Measurements from ENCODE around the gene IER5.

Gene IER5

DNA sequence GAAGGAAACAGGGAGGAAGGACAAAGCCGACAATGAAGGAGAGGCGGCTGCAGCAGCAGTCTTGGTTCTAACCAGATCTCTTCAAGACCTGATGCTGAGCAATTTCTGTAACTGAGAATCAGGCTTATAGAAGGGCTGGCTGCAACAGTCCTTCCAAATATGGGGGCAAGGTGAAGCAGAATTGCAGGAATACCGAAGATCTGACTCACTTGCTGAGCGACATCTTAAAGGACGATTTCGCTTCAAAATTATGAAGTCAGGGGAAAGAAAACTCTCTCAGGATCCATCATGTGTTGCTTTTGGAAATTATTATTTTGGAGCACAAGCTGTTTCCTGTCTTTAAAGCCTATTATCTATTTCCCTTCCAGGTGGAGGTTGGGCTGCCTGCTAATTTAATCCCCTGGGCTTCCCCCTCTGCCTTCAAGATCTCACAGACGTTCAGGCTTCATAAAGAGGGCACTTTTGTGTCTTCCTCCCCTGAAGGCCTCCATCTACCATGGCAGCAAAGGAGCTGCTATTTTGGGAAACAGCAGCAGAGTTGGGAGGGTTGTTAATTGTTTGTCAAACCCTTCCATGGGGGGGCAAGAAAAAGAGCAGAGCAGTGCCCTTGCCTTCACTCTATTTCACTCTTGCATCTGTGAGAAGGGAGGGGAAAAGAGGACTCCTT lies 10.8 kb upstream of the IER5 start:
- no peak for DNase-seq (ENCODE audit: low read depth)

DNA sequence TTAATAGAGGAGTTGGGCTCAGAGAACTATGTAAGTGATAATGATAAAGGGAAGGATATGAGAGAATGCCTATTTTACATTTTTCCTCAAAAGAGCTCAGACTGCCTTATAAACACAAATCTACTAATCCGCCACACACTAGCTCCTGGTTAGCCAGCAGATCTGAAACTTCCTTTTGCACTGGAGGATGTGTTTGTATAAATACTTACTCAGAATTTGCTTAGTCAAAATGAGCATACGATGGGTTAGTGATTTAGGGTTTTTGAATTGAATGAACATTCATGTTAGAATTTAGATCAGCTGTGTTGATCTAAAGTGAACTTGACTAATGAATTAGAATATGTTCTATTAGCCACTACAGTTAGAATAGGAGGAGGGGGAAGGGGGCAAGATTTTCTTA lies 9.1 kb upstream of the IER5 start:
- no peak for DNase-seq (ENCODE audit: low read depth)

DNA sequence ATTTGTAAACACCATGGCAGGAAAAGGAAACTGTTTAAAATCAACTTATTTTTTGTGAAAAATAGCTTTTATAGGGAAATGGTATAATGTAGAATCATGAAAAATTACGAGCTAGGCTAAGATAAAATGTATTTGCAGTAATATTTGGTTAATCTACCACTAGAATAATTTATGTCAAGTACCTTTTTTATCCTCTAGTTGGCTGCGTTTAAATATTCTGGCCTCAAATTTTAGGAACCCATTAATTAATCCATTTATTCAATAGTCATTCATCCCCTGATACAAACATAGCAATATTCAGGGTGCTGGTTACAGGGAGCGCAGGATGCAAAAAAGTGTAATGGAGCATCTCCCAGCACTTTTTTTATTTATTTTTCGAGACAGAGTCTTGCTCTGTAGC lies 8.6 kb upstream of the IER5 start:
- DNase-seq (ENCODE audit: low read depth), result no peak

DNA sequence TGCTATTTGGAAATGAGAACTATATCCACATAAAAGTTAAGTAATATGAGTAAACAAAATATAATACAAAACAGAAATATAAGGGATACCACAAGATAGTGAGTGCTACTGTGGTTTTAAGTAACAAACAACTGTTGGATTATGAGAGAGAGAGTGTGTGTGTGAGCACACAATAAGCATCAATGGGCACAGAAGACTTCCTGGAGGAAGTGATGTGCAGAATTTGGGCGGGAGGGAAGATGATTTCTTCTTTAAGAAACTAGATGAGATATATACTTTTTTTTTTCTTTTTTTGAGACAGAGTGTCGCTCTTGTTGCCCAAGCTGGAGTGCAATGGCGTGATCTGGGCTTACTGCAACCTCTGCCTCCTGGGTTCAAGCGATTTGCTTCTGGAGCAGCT lies 7.9 kb upstream of the IER5 start:
- no peak for DNase-seq (ENCODE audit: low read depth)

DNA sequence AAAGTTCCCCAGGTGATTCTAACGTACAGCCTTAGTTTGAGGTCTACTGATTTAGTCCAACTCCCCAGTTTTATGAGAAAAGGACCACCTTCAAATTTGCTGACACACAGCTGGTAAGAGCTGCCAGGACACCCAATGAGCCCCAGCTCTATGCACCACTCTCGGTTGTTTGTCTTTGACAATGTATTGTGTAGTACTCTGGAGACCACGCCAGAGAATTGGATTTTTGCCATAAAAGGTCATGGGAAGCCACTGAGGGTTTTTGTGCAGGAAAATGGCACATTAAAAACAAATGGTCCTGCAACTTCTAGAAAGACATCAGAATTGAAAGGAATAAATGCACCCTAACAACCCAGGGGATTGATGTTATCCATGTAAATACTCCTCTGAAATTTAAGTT lies 7.1 kb upstream of the IER5 start:
- DNase-seq (ENCODE audit: low read depth), result no peak

DNA sequence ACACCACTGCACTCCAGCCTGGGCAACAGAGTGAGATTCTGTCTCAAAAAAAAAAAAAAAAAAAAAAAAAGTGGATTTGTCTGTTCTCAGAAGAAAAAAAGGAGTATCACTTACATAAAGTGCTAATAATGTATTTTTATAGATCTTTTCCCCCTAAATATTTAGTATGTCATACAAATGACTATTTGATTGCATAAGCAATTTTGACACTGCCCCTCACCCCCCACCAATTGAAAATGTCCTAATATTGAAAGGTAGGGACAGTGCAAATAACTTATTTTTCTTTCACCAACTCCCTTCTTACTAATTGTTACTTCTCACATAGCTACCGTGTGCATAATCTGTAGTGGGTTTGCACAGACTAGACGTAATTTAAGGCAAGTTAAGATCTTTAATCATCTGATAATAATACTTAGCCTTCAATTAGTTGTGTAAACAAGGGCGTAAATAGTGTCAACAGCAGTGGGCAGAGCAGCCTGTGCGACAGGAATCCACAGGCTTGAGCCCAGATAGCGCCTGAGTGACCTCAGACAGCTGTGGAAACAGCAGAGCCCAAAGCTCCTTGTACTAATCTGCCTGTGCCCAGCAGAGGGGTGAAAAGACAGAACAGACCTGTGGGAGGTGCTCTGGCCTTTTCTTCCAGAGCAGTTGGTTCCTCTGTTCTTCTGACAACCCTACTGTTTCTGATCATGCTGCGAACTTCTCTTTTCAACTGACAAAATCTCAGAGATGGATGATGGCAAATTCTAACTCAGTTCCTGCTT lies 4.5 kb upstream of the IER5 start:
- no peak for DNase-seq (ENCODE audit: low read depth)

DNA sequence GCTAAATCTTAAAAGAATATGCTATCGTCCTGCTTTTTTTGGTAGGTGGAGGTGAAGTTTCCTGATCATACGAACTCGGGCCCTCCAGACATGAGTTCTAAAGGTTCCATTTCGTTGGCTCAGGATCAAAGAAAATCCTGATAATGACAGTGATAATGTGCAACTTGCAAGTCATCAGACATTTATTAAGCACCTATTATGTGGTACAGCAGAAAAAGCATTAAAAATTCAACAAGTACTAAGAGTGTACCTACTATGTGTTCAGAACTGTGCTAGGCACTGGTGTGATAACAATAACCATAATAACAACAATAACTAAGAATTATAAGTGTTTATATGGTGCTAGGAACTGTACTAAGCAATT lies 3.9 kb upstream of the IER5 start:
- no peak for DNase-seq (ENCODE audit: low read depth)

DNA sequence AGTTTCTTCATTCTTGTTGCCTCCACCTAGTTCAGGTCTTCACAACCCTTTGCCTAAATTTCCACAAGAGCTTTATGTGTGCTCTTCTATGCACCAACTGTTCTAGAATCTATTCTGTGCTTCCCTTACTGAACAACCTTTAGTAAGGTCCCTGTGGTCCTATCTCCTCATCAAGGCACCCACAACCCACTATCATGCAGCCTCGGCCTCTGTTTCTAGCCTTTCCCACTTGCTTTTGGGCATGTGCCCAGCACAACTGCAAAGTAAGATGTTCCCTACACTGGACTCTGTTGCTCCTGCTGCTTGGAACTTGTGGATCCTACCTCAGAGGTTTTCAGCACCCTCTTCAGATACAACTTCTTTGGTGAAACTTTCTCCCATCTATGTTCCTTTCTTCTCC lies 2.4 kb upstream of the IER5 start:
- DNase-seq (ENCODE audit: low read depth), result no peak

DNA sequence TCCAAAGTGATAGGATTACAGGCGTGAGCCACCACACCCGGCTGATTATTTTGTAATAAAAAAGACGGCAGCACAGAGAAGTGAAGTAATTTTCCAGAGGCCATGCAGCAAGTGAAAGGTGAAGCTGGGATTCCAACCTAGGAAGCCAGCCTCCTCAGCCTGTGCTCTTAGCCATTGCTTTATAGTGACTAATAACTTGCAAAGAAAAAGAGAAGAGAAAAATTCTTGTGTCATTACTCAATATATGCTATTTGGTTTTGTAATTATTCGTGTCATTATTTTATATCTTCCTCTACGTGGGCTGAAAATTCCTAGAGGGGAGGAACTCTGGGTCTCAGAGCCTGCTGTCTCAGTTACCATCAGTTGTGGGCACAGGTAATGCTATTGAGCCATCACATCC lies 1.6 kb upstream of the IER5 start:
- DNase-seq (ENCODE audit: low read depth), result peak; percentile 44

DNA sequence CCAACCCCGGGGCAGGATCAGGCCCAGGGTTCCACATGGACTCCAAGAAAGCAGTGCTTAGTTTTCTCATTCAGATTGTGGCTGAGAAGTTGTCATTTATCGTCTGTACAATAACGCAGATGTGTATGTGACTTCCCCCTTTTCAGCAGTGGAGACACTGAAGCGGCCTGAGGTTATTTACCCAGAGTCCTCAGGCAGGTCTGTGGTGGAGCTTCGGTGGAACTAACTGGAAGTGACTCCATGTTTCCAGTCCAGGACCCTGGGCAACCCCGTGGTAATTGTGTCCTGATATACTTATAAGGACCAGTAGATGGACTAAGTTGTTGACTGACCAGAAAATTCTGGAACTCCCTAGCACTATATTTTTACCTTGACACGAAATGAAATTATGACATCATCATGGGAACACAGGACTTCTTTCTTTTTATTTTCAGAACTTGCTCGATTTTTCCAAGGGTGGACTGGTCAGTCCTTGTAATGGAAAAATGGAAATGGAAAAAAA lies 1.0 kb upstream of the IER5 start:
- no peak for DNase-seq (ENCODE audit: low read depth)

DNA sequence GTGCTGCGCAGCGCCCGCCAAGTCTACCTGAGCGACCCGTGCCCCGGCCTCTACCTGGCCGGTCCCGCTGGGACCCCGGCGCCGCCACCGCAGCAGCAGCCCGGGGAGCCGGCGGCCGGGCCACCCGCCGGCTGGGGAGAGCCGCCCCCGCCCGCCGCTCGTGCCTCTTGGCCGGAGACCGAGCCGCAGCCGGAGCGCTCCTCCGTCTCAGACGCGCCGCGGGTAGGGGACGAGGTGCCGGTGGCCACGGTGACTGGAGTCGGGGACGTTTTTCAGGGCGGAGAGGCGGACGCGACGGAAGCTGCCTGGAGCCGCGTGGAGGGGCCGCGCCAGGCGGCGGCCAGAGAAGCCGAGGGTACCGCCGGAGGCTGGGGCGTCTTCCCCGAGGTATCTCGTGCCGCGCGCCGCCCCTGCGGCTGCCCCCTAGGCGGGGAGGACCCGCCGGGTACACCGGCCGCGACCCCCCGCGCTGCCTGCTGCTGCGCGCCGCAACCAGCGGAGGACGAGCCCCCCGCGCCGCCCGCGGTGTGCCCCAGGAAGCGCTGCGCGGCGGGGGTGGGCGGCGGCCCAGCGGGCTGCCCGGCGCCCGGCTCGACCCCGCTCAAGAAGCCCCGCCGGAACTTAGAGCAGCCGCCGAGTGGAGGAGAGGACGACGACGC lies 646 bp downstream of the IER5 start:
- no peak for DNase-seq (ENCODE audit: low read depth)

DNA sequence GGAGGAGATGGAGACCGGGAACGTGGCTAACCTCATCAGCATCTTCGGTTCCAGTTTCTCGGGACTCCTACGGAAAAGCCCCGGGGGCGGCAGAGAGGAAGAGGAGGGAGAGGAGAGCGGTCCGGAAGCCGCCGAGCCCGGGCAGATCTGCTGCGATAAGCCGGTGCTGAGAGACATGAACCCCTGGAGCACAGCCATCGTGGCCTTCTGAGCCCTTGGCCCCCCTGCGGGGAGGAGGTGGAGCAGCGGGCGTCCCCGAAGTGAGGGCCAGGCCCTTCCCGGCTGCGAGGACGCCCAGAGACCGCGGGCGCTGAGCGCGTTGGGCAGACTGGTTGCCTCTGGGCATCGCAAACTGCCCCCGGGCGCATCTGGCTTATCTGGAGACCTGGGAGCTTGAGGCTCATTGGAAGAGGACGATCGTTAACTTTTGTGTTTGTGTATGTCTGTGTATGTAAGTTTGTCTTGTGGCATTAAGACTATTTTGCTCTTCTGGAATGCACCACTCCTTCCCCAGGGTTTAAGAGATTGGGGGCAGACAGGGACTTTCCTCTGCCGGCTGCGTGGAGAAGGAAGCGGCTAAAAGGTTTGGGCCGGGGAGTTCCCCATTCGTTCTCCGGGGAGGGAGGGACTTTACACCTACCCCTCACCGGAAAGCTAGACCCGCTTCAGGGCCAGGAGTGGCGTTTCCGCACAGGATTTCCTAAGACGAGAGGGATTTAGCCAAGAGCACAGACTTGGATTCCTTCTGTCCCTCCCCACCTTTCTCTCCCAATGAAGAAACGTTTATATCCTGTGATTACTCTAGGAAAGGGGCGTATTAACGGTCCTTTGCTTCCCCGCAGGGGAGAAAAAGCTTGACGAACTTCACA lies 1.4 kb downstream of the IER5 start:
- no peak for DNase-seq (ENCODE audit: low read depth)

DNA sequence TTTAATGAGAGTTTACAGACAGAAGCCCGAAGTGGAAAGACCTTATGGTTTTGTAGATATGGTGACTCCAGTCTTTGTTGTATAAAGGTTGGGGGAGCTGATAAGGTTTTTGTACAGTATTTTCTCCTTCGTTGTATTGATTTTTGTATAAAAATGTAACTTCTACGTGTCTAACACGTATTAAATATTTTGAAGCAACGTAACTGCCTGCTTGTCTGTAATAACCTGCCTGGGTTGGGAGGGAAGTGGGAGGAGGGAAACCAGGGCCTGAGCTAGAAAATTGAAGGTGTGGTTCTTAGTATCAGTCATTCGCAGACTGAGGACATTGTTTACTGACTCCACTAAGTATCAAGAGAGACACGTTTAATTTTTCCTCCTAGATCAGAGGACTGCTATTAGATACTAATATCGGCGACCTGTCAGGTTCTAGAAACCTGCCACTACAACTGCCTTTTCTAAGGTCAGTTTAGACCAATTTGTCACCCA lies 2.2 kb downstream of the IER5 start:
- DNase-seq (ENCODE audit: low read depth), result no peak

DNA sequence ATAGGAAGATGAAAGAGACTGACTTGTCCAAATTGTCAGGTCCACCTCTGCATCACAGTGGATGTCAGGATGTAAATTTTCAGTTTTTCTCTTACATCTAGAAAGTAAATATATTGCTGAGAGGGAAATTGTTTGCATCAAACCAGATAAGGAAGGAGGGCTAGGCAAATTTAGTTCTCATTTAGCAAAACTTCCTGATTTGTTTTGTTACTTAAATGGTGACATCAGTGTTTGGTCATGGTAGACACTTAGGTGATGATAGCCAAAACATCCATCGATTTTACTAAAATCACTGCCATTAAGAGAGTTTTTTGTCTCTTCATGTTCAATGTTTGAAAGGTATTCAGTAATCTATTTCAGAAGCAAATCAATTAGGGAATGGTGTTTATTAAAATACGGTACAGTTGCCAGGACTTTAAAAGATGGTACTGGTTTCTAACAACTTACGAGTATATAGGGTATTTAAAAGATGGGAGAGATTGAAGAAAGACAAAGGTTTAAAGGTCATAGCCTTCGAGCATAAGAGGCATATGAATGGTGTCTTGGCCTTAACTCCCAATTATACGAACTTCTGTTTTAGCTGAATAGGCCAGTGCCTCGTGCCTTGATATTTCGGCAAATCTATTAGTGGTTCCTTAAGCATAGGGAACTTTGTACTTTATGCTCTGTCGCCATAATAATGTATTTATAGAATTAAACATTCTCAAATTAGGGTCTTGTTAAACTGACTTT lies 3.0 kb downstream of the IER5 start:
- no peak for DNase-seq (ENCODE audit: low read depth)

DNA sequence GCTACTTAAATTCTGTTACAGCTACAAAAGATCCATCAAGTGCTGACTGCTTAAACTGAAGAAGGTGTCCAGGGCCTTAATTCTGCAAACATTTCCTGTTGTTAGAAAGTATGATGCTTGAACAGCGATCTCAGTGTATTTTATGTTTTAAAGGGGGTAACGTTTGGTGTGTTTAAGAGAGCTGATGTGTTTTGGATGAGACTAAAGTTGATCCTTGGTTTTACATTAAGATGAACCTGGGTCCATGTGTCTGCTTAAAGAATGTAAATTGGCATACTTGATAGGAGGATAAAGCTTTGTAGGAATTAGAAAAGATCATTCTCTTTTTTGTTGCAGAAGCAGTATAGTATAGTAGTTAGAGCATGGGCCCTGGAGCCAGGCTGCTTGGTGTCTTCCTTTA lies 3.6 kb downstream of the IER5 start:
- DNase-seq (ENCODE audit: low read depth), result no peak

DNA sequence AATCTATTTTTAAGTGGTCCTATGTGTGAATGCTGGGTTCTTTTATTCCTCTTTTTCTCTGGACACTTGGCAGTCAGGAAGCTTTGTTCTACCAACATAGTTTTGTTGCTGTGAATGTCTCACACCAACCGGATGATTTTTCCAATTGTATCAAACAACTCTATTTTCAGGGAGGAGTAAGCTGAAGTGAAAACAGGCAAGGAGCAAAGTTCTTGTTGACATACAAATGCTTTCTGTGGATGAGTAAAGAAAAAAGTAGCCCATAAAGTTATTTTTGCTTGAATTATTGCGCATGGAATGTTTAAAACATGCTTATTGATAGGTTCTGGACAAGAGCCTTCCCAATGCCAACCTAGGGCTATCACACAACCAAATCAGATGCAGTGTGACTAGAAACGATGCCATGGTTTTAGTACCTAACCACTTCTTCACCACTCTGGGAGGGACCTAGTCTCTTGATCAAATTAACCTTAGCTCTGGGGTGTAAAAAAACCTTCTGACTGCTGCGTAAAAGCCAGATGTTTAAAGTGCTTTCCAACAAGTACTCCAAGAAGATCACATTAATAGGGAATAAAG lies 4.5 kb downstream of the IER5 start:
- DNase-seq (ENCODE audit: low read depth), result no peak

DNA sequence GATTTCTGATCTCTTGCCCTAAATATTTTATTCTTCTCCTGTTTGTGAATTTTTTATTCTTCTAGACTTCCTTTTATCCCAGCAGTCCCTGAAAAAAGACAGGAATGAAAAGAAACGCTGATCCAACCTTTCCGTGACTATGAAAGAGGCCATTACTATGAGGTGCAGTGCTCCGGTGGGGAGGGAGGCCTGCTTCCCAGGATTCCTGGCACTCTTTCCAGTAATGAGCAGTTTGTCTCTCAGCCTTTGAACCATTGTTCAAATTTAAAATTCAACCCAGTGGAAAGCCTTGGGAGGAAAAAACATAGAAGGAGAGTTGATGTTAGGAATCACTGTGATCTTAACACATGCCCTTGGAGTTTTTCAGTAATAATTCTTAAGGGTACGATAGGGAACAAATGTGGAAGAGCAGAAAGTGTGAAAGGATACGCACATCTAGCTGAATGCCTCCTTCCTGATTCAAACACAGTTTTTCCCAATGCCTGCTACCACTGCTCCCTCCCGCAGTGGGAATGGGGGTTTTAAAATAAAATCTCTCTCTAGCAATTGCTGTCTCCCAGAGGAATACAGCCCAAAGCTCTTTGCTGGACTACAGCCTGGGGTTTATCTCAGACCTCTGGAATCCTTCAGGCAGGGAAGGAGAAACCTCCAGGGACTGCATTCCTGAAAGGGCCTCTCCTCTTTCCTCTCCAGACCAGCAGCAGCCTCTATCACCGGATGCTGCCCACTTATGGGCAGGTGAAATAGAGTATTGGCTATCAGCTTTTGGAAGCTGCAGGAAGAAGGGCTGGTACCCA lies 6.1 kb downstream of the IER5 start:
- DNase-seq (ENCODE audit: low read depth), result peak; percentile 67

DNA sequence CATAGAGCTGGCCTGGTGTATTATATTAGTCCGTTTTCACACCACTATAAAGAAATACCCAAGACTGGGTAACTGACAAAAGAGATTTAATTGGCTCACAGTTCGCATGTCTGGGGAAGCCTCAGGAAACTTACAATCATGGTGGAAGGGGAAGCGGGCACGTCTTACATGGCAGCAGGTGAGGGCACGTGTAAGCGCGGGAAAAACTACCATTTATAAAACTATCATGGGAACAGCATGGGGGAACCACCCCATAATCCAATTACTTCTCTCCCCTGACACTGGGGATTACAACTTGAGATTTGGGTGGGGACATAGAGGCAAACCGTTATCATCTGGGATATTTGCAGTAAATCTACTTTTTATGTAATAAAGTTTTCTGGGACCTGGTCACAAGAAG lies 6.8 kb downstream of the IER5 start:
- no peak for DNase-seq (ENCODE audit: low read depth)

DNA sequence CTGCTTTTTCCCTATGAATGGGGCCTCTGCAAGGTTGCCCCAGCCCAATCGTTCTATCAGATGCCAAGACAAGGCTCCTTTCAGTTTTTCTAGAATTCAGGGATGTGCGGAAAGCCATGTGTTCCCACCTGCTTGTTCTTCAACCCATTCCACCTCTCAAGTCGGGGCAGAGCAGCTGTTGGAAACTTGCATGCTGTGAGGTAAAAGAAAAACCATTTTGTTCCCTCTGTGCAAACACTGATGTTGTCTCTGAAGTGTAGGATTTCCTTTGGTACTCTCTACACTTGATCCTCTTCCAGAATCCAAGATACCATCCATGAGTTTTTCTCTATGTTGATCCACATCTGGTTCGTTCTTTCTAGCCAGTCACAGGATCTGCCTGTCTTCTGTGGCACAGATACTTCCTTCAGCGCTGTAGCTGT lies 7.3 kb downstream of the IER5 start:
- no peak for DNase-seq (ENCODE audit: low read depth)

DNA sequence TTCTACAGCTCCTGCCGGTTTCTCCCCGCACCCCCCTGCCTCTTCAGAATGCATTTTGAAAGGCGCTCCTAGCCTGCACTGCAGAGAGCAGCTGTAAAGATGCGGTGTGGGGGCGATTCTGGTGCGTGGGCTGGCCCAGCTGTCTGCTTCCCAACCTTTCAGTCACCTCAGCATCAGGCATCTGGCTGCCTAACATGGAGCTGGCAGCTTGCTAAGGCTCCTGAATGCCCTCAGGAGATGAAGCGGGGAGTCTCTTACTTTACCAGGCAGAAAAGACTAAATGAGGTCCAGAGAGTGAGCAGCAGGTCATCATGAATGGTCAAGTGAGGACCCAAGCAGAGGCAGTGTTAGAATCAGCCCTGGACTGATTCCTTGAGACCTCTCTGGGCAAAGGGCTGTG lies 8.7 kb downstream of the IER5 start:
- DNase-seq (ENCODE audit: low read depth), result no peak

All from stromal cell of bone marrow (primary cell).